ENCODE data around the gene DSCAML1.
A peak's percentile ranks its signal among the peaks of the same experiment; 100 is the strongest.

DSCAML1 gene

GRCh38 chr11:117735350-117735977 lies 61.6 kb downstream of the DSCAML1 start:
- H3K9me3 ChIP-seq (ENCODE audit: control insufficient read depth, insufficient read depth, low read length) = no peaks in the 10 kb centered on the region
- H3K27me3 ChIP-seq (ENCODE audit: control insufficient read depth, insufficient read depth, low read length) = no peaks in the 10 kb centered on the region
- H3K36me3 ChIP-seq (ENCODE audit: control insufficient read depth, insufficient read depth, low read length) = no peaks in the 10 kb centered on the region
- H3K4me3 ChIP-seq (ENCODE audit: low read depth, low read length) = no peak overlapping the region
- H3K4me1 ChIP-seq (ENCODE audit: control insufficient read depth, insufficient read depth, low read length) = peaks cover 14% of the 10 kb centered on the region
- H3K9ac ChIP-seq (ENCODE audit: low read depth, low read length) = no peak overlapping the region

GRCh38 chr11:117734601-117735024 lies 62.4 kb downstream of the DSCAML1 start:
- H3K27me3 ChIP-seq (ENCODE audit: control insufficient read depth, insufficient read depth, low read length) = no peaks in the 10 kb centered on the region
- H3K4me1 ChIP-seq (ENCODE audit: control insufficient read depth, insufficient read depth, low read length) = peaks cover 14% of the 10 kb centered on the region
- H3K4me3 ChIP-seq (ENCODE audit: low read depth, low read length) = no peak overlapping the region
- H3K9ac ChIP-seq (ENCODE audit: low read depth, low read length) = no peak overlapping the region
- no peaks in the 10 kb centered on the region for H3K9me3 ChIP-seq (ENCODE audit: control insufficient read depth, insufficient read depth, low read length)
- H3K36me3 ChIP-seq (ENCODE audit: control insufficient read depth, insufficient read depth, low read length) = no peaks in the 10 kb centered on the region

- no peaks in the 10 kb centered on the region for H3K9me3 ChIP-seq (ENCODE audit: control insufficient read depth, insufficient read depth, low read length)
- no peak overlapping the region for H3K9ac ChIP-seq (ENCODE audit: low read depth, low read length)
- H3K4me3 ChIP-seq (ENCODE audit: low read depth, low read length) = no peak overlapping the region
- no peaks in the 10 kb centered on the region for H3K27me3 ChIP-seq (ENCODE audit: control insufficient read depth, insufficient read depth, low read length)
- H3K4me1 ChIP-seq (ENCODE audit: control insufficient read depth, insufficient read depth, low read length) = peaks cover 14% of the 10 kb centered on the region
- H3K36me3 ChIP-seq (ENCODE audit: control insufficient read depth, insufficient read depth, low read length) = no peaks in the 10 kb centered on the region
Observed at GRCh38 chr11:117733316-117733715, 63.7 kb downstream of the DSCAML1 start.

- Histone ChIP-seq H3K9ac (ENCODE audit: low read depth, low read length) (no peak overlapping the region), H3K4me1 (ENCODE audit: control insufficient read depth, insufficient read depth, low read length) (peaks cover 14% of the 10 kb centered on the region), H3K27me3 (ENCODE audit: control insufficient read depth, insufficient read depth, low read length) (no peaks in the 10 kb centered on the region), H3K4me3 (ENCODE audit: low read depth, low read length) (no peak overlapping the region), H3K36me3 (ENCODE audit: control insufficient read depth, insufficient read depth, low read length) (no peaks in the 10 kb centered on the region), H3K9me3 (ENCODE audit: control insufficient read depth, insufficient read depth, low read length) (no peaks in the 10 kb centered on the region)
Observed at GRCh38 chr11:117731722-117732290, 65.2 kb downstream of the DSCAML1 start.

GRCh38 chr11:117730208-117730800 lies 66.7 kb downstream of the DSCAML1 start:
- Histone ChIP-seq H3K27me3 (ENCODE audit: control insufficient read depth, insufficient read depth, low read length) (no peaks in the 10 kb centered on the region), H3K36me3 (ENCODE audit: control insufficient read depth, insufficient read depth, low read length) (no peaks in the 10 kb centered on the region), H3K9me3 (ENCODE audit: control insufficient read depth, insufficient read depth, low read length) (no peaks in the 10 kb centered on the region), H3K9ac (ENCODE audit: low read depth, low read length) (no peak overlapping the region), H3K4me3 (ENCODE audit: low read depth, low read length) (no peak overlapping the region), H3K4me1 (ENCODE audit: control insufficient read depth, insufficient read depth, low read length) (peaks cover 14% of the 10 kb centered on the region)

GRCh38 chr11:117725048-117725734 lies 71.8 kb downstream of the DSCAML1 start:
- no peak overlapping the region for H3K4me3 ChIP-seq (ENCODE audit: low read depth, low read length)
- H3K4me1 ChIP-seq (ENCODE audit: control insufficient read depth, insufficient read depth, low read length) = peaks cover 18% of the 10 kb centered on the region
- H3K9ac ChIP-seq (ENCODE audit: low read depth, low read length) = no peak overlapping the region
- H3K27me3 ChIP-seq (ENCODE audit: control insufficient read depth, insufficient read depth, low read length) = peaks cover 12% of the 10 kb centered on the region
- no peaks in the 10 kb centered on the region for H3K9me3 ChIP-seq (ENCODE audit: control insufficient read depth, insufficient read depth, low read length)
- no peaks in the 10 kb centered on the region for H3K36me3 ChIP-seq (ENCODE audit: control insufficient read depth, insufficient read depth, low read length)

- H3K4me3 ChIP-seq (ENCODE audit: low read depth, low read length) = no peak overlapping the region
- peaks cover 24% of the 10 kb centered on the region for H3K4me1 ChIP-seq (ENCODE audit: control insufficient read depth, insufficient read depth, low read length)
- H3K9me3 ChIP-seq (ENCODE audit: control insufficient read depth, insufficient read depth, low read length) = no peaks in the 10 kb centered on the region
- H3K36me3 ChIP-seq (ENCODE audit: control insufficient read depth, insufficient read depth, low read length) = no peaks in the 10 kb centered on the region
- H3K9ac ChIP-seq (ENCODE audit: low read depth, low read length) = no peak overlapping the region
- peaks cover 12% of the 10 kb centered on the region for H3K27me3 ChIP-seq (ENCODE audit: control insufficient read depth, insufficient read depth, low read length)
Observed at GRCh38 chr11:117724621-117725020, 72.4 kb downstream of the DSCAML1 start.

- Histone ChIP-seq H3K9me3 (ENCODE audit: control insufficient read depth, insufficient read depth, low read length) (no peaks in the 10 kb centered on the region), H3K9ac (ENCODE audit: low read depth, low read length) (no peak overlapping the region), H3K36me3 (ENCODE audit: control insufficient read depth, insufficient read depth, low read length) (no peaks in the 10 kb centered on the region), H3K4me3 (ENCODE audit: low read depth, low read length) (no peak overlapping the region), H3K27me3 (ENCODE audit: control insufficient read depth, insufficient read depth, low read length) (peaks cover 12% of the 10 kb centered on the region), H3K4me1 (ENCODE audit: control insufficient read depth, insufficient read depth, low read length) (peaks cover 26% of the 10 kb centered on the region)
Observed at GRCh38 chr11:117724104-117724503, 72.9 kb downstream of the DSCAML1 start.

- no peaks in the 10 kb centered on the region for H3K36me3 ChIP-seq (ENCODE audit: control insufficient read depth, insufficient read depth, low read length)
- no peaks in the 10 kb centered on the region for H3K9me3 ChIP-seq (ENCODE audit: control insufficient read depth, insufficient read depth, low read length)
- peak overlapping the region; percentile 5 for H3K4me3 ChIP-seq (ENCODE audit: low read depth, low read length)
- no peak overlapping the region for H3K9ac ChIP-seq (ENCODE audit: low read depth, low read length)
- peaks cover 26% of the 10 kb centered on the region for H3K4me1 ChIP-seq (ENCODE audit: control insufficient read depth, insufficient read depth, low read length)
- H3K27me3 ChIP-seq (ENCODE audit: control insufficient read depth, insufficient read depth, low read length) = peaks cover 12% of the 10 kb centered on the region
Observed at GRCh38 chr11:117723277-117724024, 73.6 kb downstream of the DSCAML1 start.

- H3K4me3 ChIP-seq (ENCODE audit: low read depth, low read length) = no peak overlapping the region
Observed at GRCh38 chr11:117722082-117722481, 74.9 kb downstream of the DSCAML1 start.

GRCh38 chr11:117720061-117720511 lies 76.9 kb downstream of the DSCAML1 start:
- H3K9me3 ChIP-seq (ENCODE audit: control insufficient read depth, insufficient read depth, low read length) = no peaks in the 10 kb centered on the region
- peaks cover 12% of the 10 kb centered on the region for H3K27me3 ChIP-seq (ENCODE audit: control insufficient read depth, insufficient read depth, low read length)
- H3K4me3 ChIP-seq (ENCODE audit: low read depth, low read length) = no peak overlapping the region
- H3K9ac ChIP-seq (ENCODE audit: low read depth, low read length) = no peak overlapping the region
- H3K4me1 ChIP-seq (ENCODE audit: control insufficient read depth, insufficient read depth, low read length) = peaks cover 31% of the 10 kb centered on the region
- H3K36me3 ChIP-seq (ENCODE audit: control insufficient read depth, insufficient read depth, low read length) = no peaks in the 10 kb centered on the region

More at GRCh38 chr11:117722082-117722481, 74.9 kb downstream of the DSCAML1 start:
- H3K27me3 ChIP-seq (ENCODE audit: control insufficient read depth, insufficient read depth, low read length) = peaks cover 12% of the 10 kb centered on the region
- H3K9me3 ChIP-seq (ENCODE audit: control insufficient read depth, insufficient read depth, low read length) = no peaks in the 10 kb centered on the region
- H3K4me1 ChIP-seq (ENCODE audit: control insufficient read depth, insufficient read depth, low read length) = peaks cover 31% of the 10 kb centered on the region
- H3K36me3 ChIP-seq (ENCODE audit: control insufficient read depth, insufficient read depth, low read length) = no peaks in the 10 kb centered on the region
- no peak overlapping the region for H3K9ac ChIP-seq (ENCODE audit: low read depth, low read length)

All from iPS-15b (cell line).